Memory B cell (primary cell): ENCODE measurements around the gene DTX4.
"Not testable (repeated sequence)": the region's sequence is repeated elsewhere in the genome, so short reads cannot be mapped to it uniquely, and the experiment has no call there.

Experiments
- ATAC-seq: fragments of 150-1000 bp; cut with Tn5 transposase; 2 replicates; pipeline ENCODE4 v1.10.0; 2021; ENCODE audit warnings: low read depth, mild to moderate bottlenecking, moderate library complexity
- DNase-seq, 2 donors: peaks; one replicate each; pipeline ENCODE4 v3.0.0; 2022; ENCODE audit warnings: low spot score in 2 of 2
- H3K27ac Mint-ChIP-seq: one replicate; pipeline ENCODE4 v1.8.0; 2022; ENCODE audit warnings: mild to moderate bottlenecking, moderate library complexity, mixed read lengths
- H3K27me3 Mint-ChIP-seq: one replicate; pipeline ENCODE4 v1.8.0; 2022; ENCODE audit warnings: mixed read lengths
- H3K36me3 Mint-ChIP-seq: one replicate; pipeline ENCODE4 v1.8.0; 2022; ENCODE audit warnings: mild to moderate bottlenecking, mixed read lengths
- H3K4me1 Mint-ChIP-seq: one replicate; pipeline ENCODE4 v1.8.0; 2022; ENCODE audit warnings: mixed read lengths
- H3K4me3 Mint-ChIP-seq: one replicate; pipeline ENCODE4 v1.8.0; 2022; ENCODE audit warnings: mild to moderate bottlenecking, moderate library complexity, mixed read lengths
- H3K9me3 Mint-ChIP-seq: one replicate; pipeline ENCODE4 v1.8.0; 2022; ENCODE audit warnings: mixed read lengths

Gene DTX4

GRCh38 chr11:59171508-59172322 is at the start of gene DTX4:
TSS of gene DTX4 (plus strand) at chr11:59172132. CDS start at chr11:59172596, 464 bp downstream.
- H3K9me3 Mint-ChIP-seq, result no peaks in the 10 kb centered on the region
- H3K4me3 Mint-ChIP-seq, result peak within 1 kb of the TSS; percentile 98
- peak; percentile 76 for ATAC-seq
- no peaks in the 10 kb centered on the region for H3K27me3 Mint-ChIP-seq
- H3K27ac Mint-ChIP-seq, result peak within 1 kb of the TSS; percentile 81
- peak; percentile 86 to 87 for DNase-seq
- no peaks in the 10 kb centered on the region for H3K36me3 Mint-ChIP-seq
- H3K4me1 Mint-ChIP-seq, result peaks cover 16% of the 10 kb centered on the region

GRCh38 chr11:59135648-59136461 is 36.1 kb upstream of the DTX4 start:
- DNase-seq (peak; percentile 87 to 96), ATAC-seq (peak; percentile 99)
- Mint-ChIP-seq H3K9me3 (peaks cover 7% of the 10 kb centered on the region), H3K27ac (peak overlapping the region; percentile 20), H3K27me3 (no peaks in the 10 kb centered on the region), H3K4me3 (peak overlapping the region; percentile 18), H3K4me1 (peaks cover 4% of the 10 kb centered on the region), H3K36me3 (peaks cover 27% of the 10 kb centered on the region)

- DNase-seq, H3K27me3 Mint-ChIP-seq, H3K4me3 Mint-ChIP-seq, H3K4me1 Mint-ChIP-seq, ATAC-seq, H3K27ac Mint-ChIP-seq, H3K9me3 Mint-ChIP-seq: not testable (repeated sequence)
- peaks cover 23% of the 10 kb centered on the region for H3K36me3 Mint-ChIP-seq
These were observed 35.4 kb upstream of the DTX4 start for GRCh38 chr11:59136551-59136950.

- H3K36me3 Mint-ChIP-seq, result peaks cover 22% of the 10 kb centered on the region
These were observed 34.7 kb upstream of the DTX4 start for GRCh38 chr11:59137190-59137589.

GRCh38 chr11:59138643-59139042 is 33.3 kb upstream of the DTX4 start:
- no peak for DNase-seq
- peaks cover 27% of the 10 kb centered on the region for H3K4me1 Mint-ChIP-seq
- peaks cover 9% of the 10 kb centered on the region for H3K36me3 Mint-ChIP-seq
- no peak overlapping the region for H3K4me3 Mint-ChIP-seq
- no peaks in the 10 kb centered on the region for H3K27me3 Mint-ChIP-seq
- no peaks in the 10 kb centered on the region for H3K9me3 Mint-ChIP-seq
- peak overlapping the region; percentile 16 for H3K27ac Mint-ChIP-seq
- ATAC-seq, result no peak

More at GRCh38 chr11:59137190-59137589, 34.7 kb upstream of the DTX4 start:
- no peak for DNase-seq
- Mint-ChIP-seq H3K9me3 (peaks cover 6% of the 10 kb centered on the region), H3K27ac (no peak overlapping the region), H3K4me3 (no peak overlapping the region), H3K4me1 (peaks cover 16% of the 10 kb centered on the region), H3K27me3 (no peaks in the 10 kb centered on the region)
- ATAC-seq, result no peak

GRCh38 chr11:59141191-59141590 is 30.7 kb upstream of the DTX4 start:
- Mint-ChIP-seq H3K36me3 (peaks cover 5% of the 10 kb centered on the region), H3K27me3 (no peaks in the 10 kb centered on the region), H3K27ac (peak overlapping the region; percentile 97), H3K4me3 (no peak overlapping the region), H3K4me1 (peaks cover 43% of the 10 kb centered on the region), H3K9me3 (no peaks in the 10 kb centered on the region)
- DNase-seq (no peak), ATAC-seq (no peak)

- peaks cover 5% of the 10 kb centered on the region for H3K36me3 Mint-ChIP-seq
- H3K27me3 Mint-ChIP-seq, result no peaks in the 10 kb centered on the region
- peaks cover 43% of the 10 kb centered on the region for H3K4me1 Mint-ChIP-seq
- H3K4me3 Mint-ChIP-seq, result peak overlapping the region; percentile 99
- no peaks in the 10 kb centered on the region for H3K9me3 Mint-ChIP-seq
- H3K27ac Mint-ChIP-seq, result peak overlapping the region; percentile 97
- peak; percentile 1 for ATAC-seq
- no peak for DNase-seq
These were observed 30.1 kb upstream of the DTX4 start for GRCh38 chr11:59141673-59142460.

GRCh38 chr11:59142530-59143507 is 29.1 kb upstream of the DTX4 start, which contains the start of gene FAM111A:
TSS of gene FAM111A (plus strand) at chr11:59142856. CDS start at chr11:59148873, 6,017 bp downstream.
- H3K36me3 Mint-ChIP-seq, result peaks cover 1% of the 10 kb centered on the region
- peaks cover 51% of the 10 kb centered on the region for H3K4me1 Mint-ChIP-seq
- H3K9me3 Mint-ChIP-seq, result no peaks in the 10 kb centered on the region
- H3K27ac Mint-ChIP-seq, result peak within 1 kb of the TSS; percentile 97
- peak; percentile 61 to 76 for DNase-seq
- peak; percentile 71 for ATAC-seq
- H3K4me3 Mint-ChIP-seq, result peak within 1 kb of the TSS; percentile 99
- no peaks in the 10 kb centered on the region for H3K27me3 Mint-ChIP-seq

GRCh38 chr11:59144096-59144495 is 27.8 kb upstream of the DTX4 start:
- Mint-ChIP-seq H3K27me3 (no peaks in the 10 kb centered on the region), H3K27ac (peak overlapping the region; percentile 97), H3K4me3 (peak overlapping the region; percentile 99), H3K36me3 (no peaks in the 10 kb centered on the region), H3K9me3 (no peaks in the 10 kb centered on the region), H3K4me1 (peaks cover 63% of the 10 kb centered on the region)
- no peak for DNase-seq
- ATAC-seq, result no peak

GRCh38 chr11:59144579-59145345 is 27.2 kb upstream of the DTX4 start:
- ATAC-seq, result peak; percentile 63
- Mint-ChIP-seq H3K4me3 (peak overlapping the region; percentile 99), H3K27ac (peak overlapping the region; percentile 97), H3K4me1 (peaks cover 65% of the 10 kb centered on the region), H3K9me3 (no peaks in the 10 kb centered on the region), H3K27me3 (no peaks in the 10 kb centered on the region), H3K36me3 (no peaks in the 10 kb centered on the region)
- peak; percentile 60 for DNase-seq

GRCh38 chr11:59145534-59145933 is 26.4 kb upstream of the DTX4 start:
- Mint-ChIP-seq H3K36me3 (no peaks in the 10 kb centered on the region), H3K27me3 (no peaks in the 10 kb centered on the region), H3K9me3 (no peaks in the 10 kb centered on the region), H3K4me3 (peak overlapping the region; percentile 99), H3K4me1 (peaks cover 65% of the 10 kb centered on the region), H3K27ac (peak overlapping the region; percentile 97)
- DNase-seq (no peak), ATAC-seq (no peak)

GRCh38 chr11:59151761-59152160 is 20.2 kb upstream of the DTX4 start:
- no peaks in the 10 kb centered on the region for H3K9me3 Mint-ChIP-seq
- no peak for ATAC-seq
- no peaks in the 10 kb centered on the region for H3K36me3 Mint-ChIP-seq
- H3K4me1 Mint-ChIP-seq, result peaks cover 40% of the 10 kb centered on the region
- H3K27ac Mint-ChIP-seq, result peak overlapping the region; percentile 88
- no peak for DNase-seq
- H3K4me3 Mint-ChIP-seq, result peak overlapping the region; percentile 87
- no peaks in the 10 kb centered on the region for H3K27me3 Mint-ChIP-seq
